ENCODE measurements around the gene KCNE4. TPM values are rescaled to one million over a fixed set of nuclear protein-coding genes. Genes with fewer than 3 reads are reported as not detected.

KCNE4 gene
- total and polyA plus RNA-seq, 4 donors, result 0.19 to 0.42 (median 0.31) TPM

GRCh38 chr2:223065107-223065506 is 13.1 kb downstream of the KCNE4 start:
- 79% methylated on average over 5 of the region's 5 CpGs for WGBS
- no peaks in the 10 kb centered on the region for H3K36me3 ChIP-seq (ENCODE audit: control insufficient read depth in 4 of 4, insufficient read depth in 3 of 4, low read depth in 1 of 4, low read length in 3 of 4)

More at GRCh38 chr2:223065107-223065506, 13.1 kb downstream of the KCNE4 start:
- no peaks in the 10 kb centered on the region for H3K27me3 ChIP-seq (ENCODE audit: control insufficient read depth in 4 of 4, insufficient read depth in 4 of 4, low read length in 3 of 4)
- no peak overlapping the region for H3K4me3 ChIP-seq (ENCODE audit: low read depth in 1 of 3, low read length in 3 of 3)
- H3K4me1 ChIP-seq (ENCODE audit: control insufficient read depth in 4 of 4, insufficient read depth in 4 of 4, low read length in 3 of 4), result no peaks in the 10 kb centered on the region
- H3K9me3 ChIP-seq (ENCODE audit: control insufficient read depth in 4 of 4, low read length in 3 of 4), result peaks cover 0 to 3% (median 0%) of the 10 kb centered on the region in 4 donors
- no peak overlapping the region for H3K9ac ChIP-seq (ENCODE audit: low read depth in 1 of 2, low read length in 2 of 2)
- TF ChIP-seq ATF3 (IDR thresholded peaks at IDR 0.05) (no peak), FOXA2 (IDR thresholded peaks at IDR 0.05) (no peak), RAD21 (IDR thresholded peaks at IDR 0.05) (no peak), MAX (IDR thresholded peaks at IDR 0.05) (no peak), JUND (IDR thresholded peaks at IDR 0.05) (no peak), NR2F2 (IDR thresholded peaks at IDR 0.05) (no peak), REST (IDR thresholded peaks at IDR 0.05) (no peak), EGR1 (IDR thresholded peaks at IDR 0.05; ENCODE audit: low read depth in 2 of 2) (no peak), FOXA1 (IDR thresholded peaks at IDR 0.05) (no peak), RXRA (IDR thresholded peaks at IDR 0.05) (no peak), ZBTB33 (IDR thresholded peaks at IDR 0.05) (no peak), GABPA (IDR thresholded peaks at IDR 0.05 in 1 of 2, conservative IDR thresholded peaks at IDR 0.05 in 1 of 2) (no peak), TAF1 (conservative IDR thresholded peaks at IDR 0.05) (no peak), SP1 (IDR thresholded peaks at IDR 0.05) (no peak), YY1 (IDR thresholded peaks at IDR 0.05) (no peak), HNF4A (conservative IDR thresholded peaks at IDR 0.05) (no peak), HNF4G (IDR thresholded peaks at IDR 0.05) (no peak), CTCF (IDR thresholded peaks at IDR 0.05; ENCODE audit: low read depth, low read length, missing input control) (no peak)
- DNase-seq (ENCODE audit: low spot score), result no peak
- H3K27ac ChIP-seq (ENCODE audit: low read depth in 1 of 2, low read length in 2 of 2), result no peak overlapping the region

Measured in liver (tissue), 9 donors.